NCI-H146 (cell line): Measurements from ENCODE around the gene NOLC1.

Experiments
- DNase-seq: peaks from one replicate; lab custom pipeline; 2025; lab: John Stamatoyannopoulos, UW

NOLC1 gene

DNA sequence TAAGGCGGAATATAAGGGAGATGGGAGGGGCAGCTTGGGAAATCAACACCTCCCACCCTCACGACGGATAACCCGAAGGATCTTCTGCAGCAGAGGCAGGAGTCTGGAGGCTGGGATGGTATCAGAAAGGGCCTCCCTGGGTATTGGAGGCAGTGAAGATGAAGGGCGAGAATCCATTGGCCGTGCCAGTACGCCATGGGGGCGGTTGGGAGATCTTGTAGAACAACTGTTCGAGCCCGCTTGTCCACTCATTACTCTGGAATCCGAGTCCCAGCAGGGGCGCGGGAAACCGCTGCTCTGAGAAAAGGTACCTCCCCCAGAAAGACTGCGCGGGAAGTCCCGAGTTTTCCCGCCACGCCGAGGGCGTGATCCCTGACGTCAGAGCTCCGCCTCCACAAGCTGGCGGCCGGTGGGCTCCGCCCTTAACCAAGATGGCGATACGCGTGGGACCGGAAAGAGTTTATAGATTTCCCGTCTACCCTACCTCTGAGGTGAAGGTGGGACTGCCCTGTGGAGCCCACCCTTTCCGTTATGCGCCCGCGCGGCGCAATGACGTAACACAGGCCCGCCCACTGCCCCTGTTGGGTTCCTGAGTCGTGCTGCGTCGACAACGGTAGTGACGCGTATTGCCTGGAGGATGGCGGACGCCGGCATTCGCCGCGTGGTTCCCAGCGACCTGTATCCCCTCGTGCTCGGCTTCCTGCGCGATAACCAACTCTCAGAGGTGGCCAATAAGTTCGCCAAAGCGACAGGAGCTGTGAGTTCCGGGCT, at the start of gene NOLC1:
Gene NOLC1, plus strand, starts transcription at position 616 of the 771 bp plus-strand sequence. Its CDS starts 22 bp downstream, at position 638.
- DNase-seq = peak; percentile 99

DNA sequence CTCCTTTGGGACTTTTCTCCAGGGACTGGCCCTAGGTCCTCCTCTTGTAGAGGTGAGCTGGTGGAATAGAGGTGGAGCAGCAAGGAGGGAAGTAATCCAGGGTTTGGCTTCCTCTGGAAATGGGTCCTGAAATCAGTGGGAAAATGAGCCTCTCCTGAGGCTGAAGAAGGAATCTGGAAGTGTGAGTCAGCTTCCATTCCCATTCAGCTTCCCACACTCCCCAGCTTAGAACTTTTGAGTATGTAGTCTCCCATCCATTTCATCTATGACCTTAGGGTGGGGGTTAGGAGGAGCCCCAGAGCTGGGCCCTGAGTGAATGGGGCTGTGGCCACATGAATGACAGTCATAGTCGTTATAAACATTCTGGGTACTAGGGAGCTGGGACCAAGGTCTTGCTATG, 49.8 kb upstream of the NOLC1 start:
- DNase-seq = no peak

- no peak for DNase-seq
These were observed 45.2 kb upstream of the NOLC1 start for GRCh38 chr10:102106998-102107397.

DNA sequence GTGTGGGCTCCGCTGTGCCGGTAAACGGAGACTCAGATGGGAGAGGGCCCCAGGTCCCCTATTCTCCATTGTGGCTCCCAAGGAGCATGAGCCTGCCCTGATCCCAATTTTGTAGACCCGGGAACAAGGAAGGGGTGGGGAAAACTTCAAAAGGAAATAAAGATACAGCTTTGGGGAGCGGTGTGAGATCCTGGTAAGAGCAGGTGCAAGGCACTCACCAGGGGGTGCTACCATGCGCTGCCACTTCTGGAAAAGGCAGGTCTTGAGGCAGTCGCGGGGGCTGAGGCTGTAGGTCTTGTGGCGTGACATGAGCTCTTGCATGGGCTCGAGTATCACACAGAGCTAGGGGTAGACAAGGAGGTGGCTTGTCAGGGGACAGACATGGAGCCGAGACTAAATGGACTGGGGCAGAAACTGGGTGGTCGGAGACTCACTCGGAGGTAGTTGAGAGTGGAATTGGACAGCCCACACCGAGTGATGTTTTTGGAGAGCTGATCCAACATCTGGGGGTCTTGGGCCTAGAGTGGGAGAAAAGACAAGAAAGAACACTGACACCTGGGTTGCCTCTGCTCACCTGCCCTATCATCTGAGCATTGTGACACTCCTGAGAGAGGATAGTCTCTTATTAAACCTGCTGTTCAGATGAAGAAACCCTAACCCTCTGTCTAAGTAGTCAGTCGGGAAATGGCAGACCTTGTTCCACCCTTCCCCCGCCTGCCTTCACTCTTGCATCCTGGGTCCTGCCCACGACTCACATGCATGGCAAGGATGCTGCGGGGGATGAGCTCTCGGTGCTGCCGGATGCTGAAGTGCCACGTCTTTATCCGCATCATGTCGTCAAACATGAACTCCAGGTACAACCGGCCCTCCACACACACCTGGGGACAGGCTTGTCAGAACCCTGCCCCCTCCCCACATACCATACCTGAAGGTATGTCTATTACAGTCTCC, 42.7 kb upstream of the NOLC1 start:
- no peak for DNase-seq

DNA sequence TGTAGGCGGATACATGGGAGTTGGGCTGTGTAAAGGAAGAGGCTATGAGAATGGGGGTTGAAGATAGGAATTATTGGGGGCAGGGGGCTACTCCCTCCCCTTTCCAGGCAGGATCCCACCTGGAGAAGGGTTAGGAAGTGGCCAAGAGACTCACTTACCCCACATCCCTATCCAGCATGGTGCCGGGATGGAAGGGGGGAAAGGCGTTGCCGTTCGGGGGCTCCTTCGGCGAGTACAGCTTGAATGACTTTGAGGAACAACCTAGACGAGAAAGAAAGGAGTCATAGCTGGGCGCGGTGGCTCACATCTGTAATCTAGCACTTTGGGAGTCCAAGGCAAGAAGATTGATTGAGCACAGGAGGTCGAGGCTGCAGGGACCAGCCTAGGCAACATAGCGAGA, 40.9 kb upstream of the NOLC1 start:
- no peak for DNase-seq

DNA sequence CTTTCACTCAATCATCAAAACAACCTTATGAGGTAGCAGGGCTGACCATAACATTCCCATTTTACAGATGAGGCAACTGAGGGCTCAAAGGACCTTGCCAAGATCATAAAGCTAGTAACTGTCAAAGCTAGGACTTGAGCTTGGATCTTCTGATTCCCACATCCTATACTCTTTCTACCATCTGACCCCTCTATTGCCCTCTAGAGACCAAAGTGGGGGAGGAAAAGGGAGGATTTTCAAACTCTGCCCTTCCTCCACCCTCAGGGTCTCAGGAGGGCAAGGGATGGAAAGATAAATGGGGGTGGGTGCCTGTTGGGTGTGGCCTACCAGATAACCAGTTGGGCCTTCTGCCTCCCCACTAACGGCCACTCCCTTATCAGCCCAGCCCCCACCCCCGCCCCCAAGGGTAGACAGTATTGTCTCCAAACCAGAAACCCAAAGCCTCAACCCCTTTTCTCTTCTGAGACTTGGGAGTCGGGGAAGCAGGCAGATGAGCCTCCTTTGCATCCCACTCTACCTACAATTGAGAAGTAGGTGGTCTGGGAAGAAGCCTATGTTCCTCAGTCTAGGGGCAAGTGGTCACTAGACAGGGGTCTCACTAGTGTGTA, 39.9 kb upstream of the NOLC1 start:
- DNase-seq = no peak

GRCh38 chr10:102113261-102113955, 38.8 kb upstream of the NOLC1 start:
- DNase-seq = no peak

DNA sequence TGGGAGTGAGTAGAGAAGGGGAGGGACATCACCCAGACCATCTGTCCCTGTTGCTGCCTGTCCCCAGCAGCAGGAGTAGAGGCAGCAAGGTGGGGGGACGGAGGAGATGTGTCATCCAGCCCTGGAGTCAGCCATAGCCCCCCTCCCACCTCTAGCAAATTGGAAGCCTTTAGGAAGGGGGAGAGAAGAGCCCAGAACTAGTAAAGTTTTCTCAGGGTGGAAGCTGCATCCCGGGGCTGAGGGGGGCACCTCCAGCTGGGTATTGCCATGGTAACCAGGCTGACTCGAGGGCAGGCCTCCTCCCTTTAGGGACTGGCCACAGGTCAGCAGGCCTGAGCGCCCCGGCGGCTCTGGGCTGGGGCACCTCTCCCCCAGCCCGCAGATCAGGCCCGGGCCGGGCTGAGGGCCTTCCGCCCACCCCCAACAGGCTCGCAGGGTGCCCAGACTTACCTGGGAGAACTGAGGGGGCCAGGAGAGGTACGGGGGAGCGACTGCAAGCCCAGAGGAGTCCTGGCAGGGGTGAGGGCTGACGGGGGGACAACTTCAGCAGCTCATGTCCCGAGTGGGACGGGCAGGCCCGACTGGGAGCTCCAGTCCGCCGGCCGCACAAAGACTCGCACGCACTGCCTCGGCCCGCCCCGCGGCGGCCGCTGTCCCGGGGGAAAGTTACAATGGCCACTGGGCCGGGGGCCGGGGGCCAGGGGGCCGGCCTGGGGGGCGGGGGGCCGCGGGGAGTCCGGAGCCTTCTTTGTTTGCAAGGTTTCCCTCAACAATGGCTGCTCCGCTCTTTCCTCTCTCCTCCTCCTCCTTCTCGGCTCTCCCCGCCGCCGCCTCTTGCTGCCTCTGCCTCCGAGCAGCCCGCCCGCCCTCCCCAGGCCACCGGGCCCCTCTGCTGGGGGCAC, 38.0 kb upstream of the NOLC1 start:
- peak; percentile 33 for DNase-seq

DNA sequence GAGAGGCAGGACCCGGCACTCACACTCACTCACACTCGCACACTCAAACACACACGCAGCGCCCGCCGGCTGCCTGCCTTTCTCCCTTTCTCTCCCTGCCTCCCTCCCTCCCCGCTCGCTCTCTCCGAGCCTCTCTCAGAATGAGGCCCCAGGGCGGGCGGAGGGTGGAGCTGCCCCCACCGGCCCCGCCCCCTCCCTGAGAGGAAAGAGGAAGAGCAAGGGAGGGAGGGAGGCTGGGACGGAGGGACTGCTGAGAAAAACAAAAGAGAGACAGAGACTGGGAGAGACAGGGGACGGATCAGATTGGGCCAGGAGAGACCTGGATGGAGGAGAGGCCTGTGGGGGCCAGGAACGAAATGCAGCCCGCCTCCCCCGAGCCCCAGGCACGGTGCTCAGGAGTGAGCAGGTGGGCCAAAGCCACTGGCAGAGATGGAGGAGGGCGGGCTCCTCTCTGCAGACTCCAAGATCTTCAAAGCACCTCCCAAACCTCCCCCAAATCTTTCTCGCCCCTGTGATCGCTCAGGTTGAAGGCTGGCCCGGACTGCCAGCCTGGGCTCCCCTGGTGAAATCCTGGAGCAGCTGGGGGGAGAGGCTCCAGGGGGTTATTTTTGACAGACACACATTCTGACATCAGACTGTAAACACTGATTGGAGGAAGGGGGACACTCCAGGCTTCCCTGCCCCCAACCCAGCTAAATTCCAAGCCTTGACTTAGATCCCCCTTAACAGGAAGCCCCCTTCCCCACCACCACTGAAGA, 37.1 kb upstream of the NOLC1 start:
- DNase-seq = peak; percentile 88

DNA sequence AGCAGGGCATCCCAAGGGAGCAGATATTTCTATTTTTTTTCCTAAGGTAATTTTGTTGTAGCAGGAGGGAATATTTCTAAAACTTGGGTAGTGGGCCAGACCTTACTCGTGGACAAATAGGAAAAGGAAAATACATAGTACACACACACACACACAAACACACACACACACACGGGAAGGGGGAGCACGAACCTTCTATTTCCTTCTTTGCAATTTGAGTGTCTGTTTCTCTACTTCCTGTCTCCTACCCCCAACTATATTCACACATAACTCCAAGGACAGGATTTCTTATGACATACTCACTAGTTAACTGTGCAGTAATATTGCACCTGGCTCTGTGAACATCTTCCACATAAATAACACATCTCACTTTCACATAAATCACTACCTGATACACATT, 36.4 kb upstream of the NOLC1 start:
- no peak for DNase-seq

DNA sequence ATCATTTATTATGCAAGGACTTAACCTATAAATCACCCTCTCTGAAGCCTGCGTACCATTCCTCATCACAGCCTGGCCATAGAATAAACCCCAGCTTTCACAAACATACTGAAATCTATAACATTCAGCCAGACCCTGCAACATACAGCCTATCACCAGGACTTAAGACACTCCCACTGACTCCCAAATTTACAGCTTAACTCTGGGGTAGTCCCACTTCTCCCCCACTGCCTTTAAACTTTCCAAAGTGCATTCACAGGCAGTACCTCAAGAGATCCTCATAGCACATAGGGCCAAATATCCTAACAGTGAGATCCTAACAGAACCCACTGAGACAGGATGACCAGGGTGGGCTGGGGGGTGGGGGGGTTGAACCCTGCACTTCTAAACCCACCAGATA, 35.5 kb upstream of the NOLC1 start:
- DNase-seq = no peak

GRCh38 chr10:102117391-102118159, 34.6 kb upstream of the NOLC1 start:
- DNase-seq = peak; percentile 66

GRCh38 chr10:102118867-102119266, 33.3 kb upstream of the NOLC1 start:
- no peak for DNase-seq

DNA sequence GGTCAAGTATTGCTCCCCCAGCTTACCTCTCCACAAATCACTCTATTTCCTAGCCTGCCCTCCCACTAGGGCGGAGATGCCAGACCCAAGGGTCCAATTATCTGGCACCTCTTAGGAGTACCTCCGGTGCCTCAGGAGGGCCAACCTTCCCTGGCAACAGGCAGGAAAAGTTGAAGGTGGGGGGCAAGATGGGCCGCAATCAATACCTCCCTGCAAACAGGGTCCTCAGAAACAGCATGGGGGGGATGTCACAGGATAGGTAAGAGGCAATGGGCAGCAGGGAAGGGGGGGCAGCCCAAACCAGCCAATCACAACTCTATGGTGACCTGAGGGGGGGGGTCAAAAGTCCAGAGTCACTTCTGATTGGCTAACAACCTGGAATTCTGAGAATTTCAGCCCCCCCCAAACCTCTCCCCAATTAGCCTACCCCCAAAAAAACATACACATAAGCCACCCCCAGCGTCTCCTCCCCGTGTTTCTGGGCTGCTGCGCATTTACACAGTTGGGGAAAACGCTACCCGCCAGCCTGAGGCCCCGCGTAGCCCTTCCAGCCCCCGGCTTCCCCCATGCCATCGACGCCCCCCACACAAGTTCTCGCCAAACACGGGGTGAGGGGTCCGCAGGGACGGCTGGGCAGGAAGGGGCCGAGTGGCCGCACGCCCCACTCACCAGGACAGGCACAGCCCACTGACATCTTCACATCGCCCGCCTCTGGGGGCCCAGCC, 32.6 kb upstream of the NOLC1 start:
- peak; percentile 17 for DNase-seq

DNA sequence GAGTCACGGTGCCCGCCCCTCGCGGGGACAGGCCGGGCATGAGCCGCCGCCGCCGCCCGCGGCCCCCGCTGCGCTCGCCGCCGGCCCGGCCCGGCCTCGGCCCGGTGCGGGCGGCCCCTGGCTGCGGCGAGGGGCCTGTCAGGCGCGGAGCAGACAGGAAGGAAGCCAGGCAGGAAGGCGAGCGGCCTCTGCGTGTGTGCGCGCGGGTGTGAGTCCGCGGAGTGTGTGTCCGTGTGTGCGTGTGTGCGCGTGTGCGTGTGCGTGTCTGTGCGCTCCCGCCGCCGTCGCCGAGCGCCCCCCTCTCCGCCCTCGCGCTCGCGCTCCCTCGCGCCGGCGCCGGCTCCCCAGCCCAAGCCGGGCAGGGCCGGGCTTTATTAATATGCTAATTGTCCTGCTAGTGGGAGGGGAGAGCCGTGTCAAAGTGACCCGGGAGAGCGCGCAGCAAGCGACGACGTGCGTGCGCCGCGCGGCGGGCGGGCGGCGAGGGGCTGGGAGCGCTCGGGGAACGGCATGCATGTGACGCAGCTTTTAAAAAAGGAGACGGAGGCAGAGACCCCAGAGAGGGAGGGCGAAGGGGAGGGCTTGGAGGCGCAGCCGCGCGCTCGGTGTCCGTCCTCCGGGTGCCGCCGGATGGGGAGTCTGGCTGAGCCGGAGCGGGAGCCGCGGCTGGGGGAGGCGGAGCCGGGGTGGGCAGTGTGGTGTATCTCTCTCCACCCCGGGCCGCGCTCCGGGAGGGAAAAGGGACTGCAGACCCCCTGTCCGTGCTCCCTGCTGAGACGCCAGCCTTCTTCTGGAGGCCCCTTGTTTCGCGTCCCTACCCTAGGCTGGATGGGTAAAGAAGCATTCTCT, 31.8 kb upstream of the NOLC1 start, which contains the start of gene LDB1:
Gene LDB1, minus strand, starts transcription at position 227 of the 849 bp plus-strand sequence. CDS start 258 bp downstream, outside the sequence.
- DNase-seq = peak; percentile 84

- DNase-seq = peak; percentile 47
These were observed 31.0 kb upstream of the NOLC1 start for GRCh38 chr10:102120991-102121738.
